Uterus (tissue), 2 donors: ENCODE results near the gene DNAH7.

Experiments
- POLR2A ChIP-seq, 2 donors: fragments of 450-650 bp; IDR thresholded peaks; one replicate each; pipeline ENCODE4 v1.6.1; 2016; ENCODE audit warnings: antibody characterized with exemption in 2 of 2, mild to moderate bottlenecking in 1 of 2, moderate library complexity in 1 of 2
- TF ChIP-seq, protein P1 (sequence below), 4 experiments: fragments of 200-600 bp in 2 of 4; fragments of 450-650 bp in 2 of 4; sonication (generic) in 2 of 4; IDR thresholded peaks; one replicate each; pipeline ENCODE4 v1.5.1; 2016 to 2019; ENCODE audit warnings: antibody characterized with exemption in 4 of 4, mild to moderate bottlenecking in 2 of 4, moderate library complexity in 1 of 4

DNA sequence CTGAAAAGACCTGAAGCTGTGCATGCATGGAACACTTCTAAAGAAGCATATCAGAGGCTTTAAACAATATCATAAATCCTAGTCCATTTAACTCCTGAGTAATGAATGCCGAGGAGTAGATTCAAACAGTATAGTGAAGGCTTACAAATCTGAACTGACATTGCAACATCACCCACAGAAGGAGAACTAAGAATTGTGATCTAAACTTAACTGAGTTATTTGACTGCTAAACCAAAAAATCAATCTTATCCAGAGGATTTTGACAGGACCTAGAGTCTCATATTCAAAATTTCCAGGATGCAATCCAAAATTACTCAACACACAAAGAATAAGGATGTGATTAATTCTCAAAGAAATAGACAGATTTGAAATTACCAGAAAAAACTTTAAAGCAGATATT lies 230.6 kb downstream of the DNAH7 start:
- TF ChIP-seq, protein P1, sequence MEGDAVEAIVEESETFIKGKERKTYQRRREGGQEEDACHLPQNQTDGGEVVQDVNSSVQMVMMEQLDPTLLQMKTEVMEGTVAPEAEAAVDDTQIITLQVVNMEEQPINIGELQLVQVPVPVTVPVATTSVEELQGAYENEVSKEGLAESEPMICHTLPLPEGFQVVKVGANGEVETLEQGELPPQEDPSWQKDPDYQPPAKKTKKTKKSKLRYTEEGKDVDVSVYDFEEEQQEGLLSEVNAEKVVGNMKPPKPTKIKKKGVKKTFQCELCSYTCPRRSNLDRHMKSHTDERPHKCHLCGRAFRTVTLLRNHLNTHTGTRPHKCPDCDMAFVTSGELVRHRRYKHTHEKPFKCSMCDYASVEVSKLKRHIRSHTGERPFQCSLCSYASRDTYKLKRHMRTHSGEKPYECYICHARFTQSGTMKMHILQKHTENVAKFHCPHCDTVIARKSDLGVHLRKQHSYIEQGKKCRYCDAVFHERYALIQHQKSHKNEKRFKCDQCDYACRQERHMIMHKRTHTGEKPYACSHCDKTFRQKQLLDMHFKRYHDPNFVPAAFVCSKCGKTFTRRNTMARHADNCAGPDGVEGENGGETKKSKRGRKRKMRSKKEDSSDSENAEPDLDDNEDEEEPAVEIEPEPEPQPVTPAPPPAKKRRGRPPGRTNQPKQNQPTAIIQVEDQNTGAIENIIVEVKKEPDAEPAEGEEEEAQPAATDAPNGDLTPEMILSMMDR (IDR thresholded peaks at IDR 0.05), result no peak
- no peak for TF ChIP-seq POLR2A (IDR thresholded peaks at IDR 0.05)
